ENCODE data around the gene PTGES3L. TPM values are rescaled to one million over a fixed set of nuclear protein-coding genes. Genes with fewer than 3 reads are reported as not detected.

PTGES3L gene
- polyA plus RNA-seq, 1 of the 3 experiments (the other 2 are of a cell fraction) = 1.4 TPM

DNA sequence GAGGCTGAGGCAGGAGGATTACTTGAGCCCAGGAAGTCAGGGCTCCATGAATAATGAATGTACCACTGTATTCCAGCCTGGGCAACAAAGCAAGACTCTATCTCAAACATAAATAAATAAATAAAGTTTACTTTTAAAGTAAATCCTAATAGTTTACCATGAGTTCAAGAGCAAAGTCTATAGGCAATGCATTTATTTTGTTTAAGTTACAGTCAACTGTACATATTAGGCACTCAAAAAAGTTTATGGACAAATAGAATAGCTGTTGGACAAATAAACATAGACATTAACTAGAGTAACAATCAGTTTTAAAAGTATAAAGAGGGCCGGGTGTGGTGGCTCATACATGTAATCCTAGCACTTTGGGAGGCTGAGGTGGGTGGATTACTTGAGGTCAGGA, 12.0 kb downstream of the PTGES3L start:
- 88% methylated on average over 1 of the region's 1 CpG for WGBS (ENCODE audit: low lambda C conversion rate)
- H3K79me2 ChIP-seq (ENCODE audit: insufficient read depth) = peaks cover 11% of the 10 kb centered on the region
- no peaks in the 10 kb centered on the region for H3K9me3 ChIP-seq
- no peak overlapping the region for H3K27ac ChIP-seq (ENCODE audit: low read depth in 2 of 2, low read length in 1 of 2)
- no peaks in the 10 kb centered on the region for H3K9me2 ChIP-seq
- H3K4me3 ChIP-seq (ENCODE audit: low read depth in 2 of 2, low read length in 1 of 2) = no peak overlapping the region
- POLR2A ChIA-PET = interaction anchor here (0.5 to 0.9 kb wide), 2 partner anchors 30 to 134 kb away, joined by 3 to 4 read pairs; no protein-coding TSS in a partner anchor
- DNase-seq = no peak
- H2AFZ ChIP-seq (ENCODE audit: low read depth) = no peak overlapping the region
- no peaks in the 10 kb centered on the region for H3K36me3 ChIP-seq (replicated peaks in 1 of 2; ENCODE audit: control insufficient read depth in 1 of 2, insufficient read depth in 2 of 2, low read length in 1 of 2)
- TF ChIP-seq NFIC (IDR thresholded peaks at IDR 0.05; ENCODE audit: borderline replicate concordance) = no peak
- TF ChIP-seq TEAD4 (IDR thresholded peaks at IDR 0.05; ENCODE audit: borderline replicate concordance, insufficient read depth) = no peak
- no peak for TF ChIP-seq EZH2phosphoT487 (IDR thresholded peaks at IDR 0.05; ENCODE audit: borderline replicate concordance, low read depth)
- no peak overlapping the region for H3K4me2 ChIP-seq
- no peaks in the 10 kb centered on the region for H3K27me3 ChIP-seq (ENCODE audit: insufficient read depth)
- CTCF ChIA-PET = interaction anchor here (0.8 to 1.0 kb wide), 2 partner anchors 10 to 148 kb away, joined by 3 read pairs; no protein-coding TSS in a partner anchor
- no peaks in the 10 kb centered on the region for H4K20me1 ChIP-seq (ENCODE audit: insufficient read depth)
- no peak overlapping the region for H3K9ac ChIP-seq
- H3F3A ChIP-seq (replicated peaks; ENCODE audit: insufficient read depth) = peaks cover 19% of the 10 kb centered on the region
- peaks cover 0 to 4% of the 10 kb centered on the region in 2 experiments; a peak in 2 of 4 replicates for H3K4me1 ChIP-seq (ENCODE audit: control insufficient read depth in 1 of 2, insufficient read depth in 2 of 2, low read depth in 1 of 2, low read length in 1 of 2)

DNA sequence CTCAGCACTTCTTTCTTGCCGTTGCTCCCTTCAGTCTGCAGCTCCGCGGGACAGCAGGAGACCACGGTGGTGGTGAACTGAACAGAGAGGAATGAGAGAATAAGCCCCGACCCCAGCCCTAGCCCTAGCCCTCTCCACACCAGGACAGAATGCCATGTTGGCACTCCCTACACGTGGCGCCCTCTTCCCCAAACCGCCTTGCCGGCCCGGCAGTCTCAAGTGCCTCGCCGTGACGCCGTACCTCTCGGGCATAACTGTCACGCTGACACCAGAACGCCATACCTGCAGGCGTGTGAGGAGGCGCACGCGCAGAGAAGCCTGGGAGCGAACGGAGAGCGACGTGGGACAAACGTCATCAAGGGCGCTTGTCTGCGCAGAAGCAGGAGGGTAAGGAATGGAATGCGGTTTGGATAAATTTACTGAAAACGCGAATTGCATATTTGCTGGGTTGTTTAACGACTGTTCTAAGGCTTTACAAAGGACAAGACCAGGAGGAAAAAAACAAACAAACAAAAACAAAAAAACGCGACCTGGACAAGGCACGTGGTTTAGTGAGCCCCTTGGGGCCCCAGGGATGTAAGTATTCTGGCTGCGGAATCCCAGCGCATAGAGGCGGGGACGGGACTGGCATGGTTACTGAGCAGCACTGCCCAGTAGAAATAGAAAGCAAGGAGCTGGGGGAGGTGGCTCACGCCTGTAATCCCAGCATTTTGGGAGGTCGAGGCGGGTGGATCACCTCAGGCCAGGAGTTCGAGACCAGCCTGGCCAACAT, 15.5 kb downstream of the PTGES3L start, which contains the start of gene AARSD1:
TSS of gene AARSD1 (minus strand) at position 294 of the 772 bp plus-strand sequence. CDS start at position 280, 14 bp downstream.
- no peak; the same call in 1 of the 2 replicates for TF ChIP-seq FOXJ3 (CRISPR knock-in tag; IDR thresholded peaks at IDR 0.05)
- TF ChIP-seq NRF1 (IDR thresholded peaks at IDR 0.05; ENCODE audit: low read depth, low read length) = peak; percentile 88
- TF ChIP-seq TAF1 (IDR thresholded peaks at IDR 0.05; ENCODE audit: borderline replicate concordance, low read depth, low read length) = no peak
- no peak for TF ChIP-seq MEF2A (IDR thresholded peaks at IDR 0.05; ENCODE audit: borderline replicate concordance, low read depth)
- TF ChIP-seq POLR2AphosphoS5 (IDR thresholded peaks at IDR 0.05; ENCODE audit: low read depth, low read length) = peak; percentile 84
- no peak for TF ChIP-seq TCF12 (IDR thresholded peaks at IDR 0.05)
- no peak for TF ChIP-seq JUND (IDR thresholded peaks at IDR 0.05)
- TF ChIP-seq, protein P1, sequence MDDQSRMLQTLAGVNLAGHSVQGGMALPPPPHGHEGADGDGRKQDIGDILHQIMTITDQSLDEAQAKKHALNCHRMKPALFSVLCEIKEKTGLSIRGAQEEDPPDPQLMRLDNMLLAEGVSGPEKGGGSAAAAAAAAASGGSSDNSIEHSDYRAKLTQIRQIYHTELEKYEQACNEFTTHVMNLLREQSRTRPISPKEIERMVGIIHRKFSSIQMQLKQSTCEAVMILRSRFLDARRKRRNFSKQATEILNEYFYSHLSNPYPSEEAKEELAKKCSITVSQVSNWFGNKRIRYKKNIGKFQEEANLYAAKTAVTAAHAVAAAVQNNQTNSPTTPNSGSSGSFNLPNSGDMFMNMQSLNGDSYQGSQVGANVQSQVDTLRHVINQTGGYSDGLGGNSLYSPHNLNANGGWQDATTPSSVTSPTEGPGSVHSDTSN (IDR thresholded peaks at IDR 0.05) = peak; percentile 23; the same call in 1 of the 2 replicates
- TF ChIP-seq, protein P2, sequence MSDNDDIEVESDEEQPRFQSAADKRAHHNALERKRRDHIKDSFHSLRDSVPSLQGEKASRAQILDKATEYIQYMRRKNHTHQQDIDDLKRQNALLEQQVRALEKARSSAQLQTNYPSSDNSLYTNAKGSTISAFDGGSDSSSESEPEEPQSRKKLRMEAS (IDR thresholded peaks at IDR 0.05; ENCODE audit: low read depth) = peak; percentile 95
- TF ChIP-seq RFX5 (IDR thresholded peaks at IDR 0.05; ENCODE audit: low read length) = no peak
- TF ChIP-seq ELF1 (IDR thresholded peaks at IDR 0.05) = no peak
- no peak for TF ChIP-seq CHD2 (IDR thresholded peaks at IDR 0.05; ENCODE audit: low read length, partially characterized antibody)
- TF ChIP-seq MXI1 (IDR thresholded peaks at IDR 0.05; ENCODE audit: low read depth, low read length) = peak; percentile 99
- TF ChIP-seq, protein P3, sequence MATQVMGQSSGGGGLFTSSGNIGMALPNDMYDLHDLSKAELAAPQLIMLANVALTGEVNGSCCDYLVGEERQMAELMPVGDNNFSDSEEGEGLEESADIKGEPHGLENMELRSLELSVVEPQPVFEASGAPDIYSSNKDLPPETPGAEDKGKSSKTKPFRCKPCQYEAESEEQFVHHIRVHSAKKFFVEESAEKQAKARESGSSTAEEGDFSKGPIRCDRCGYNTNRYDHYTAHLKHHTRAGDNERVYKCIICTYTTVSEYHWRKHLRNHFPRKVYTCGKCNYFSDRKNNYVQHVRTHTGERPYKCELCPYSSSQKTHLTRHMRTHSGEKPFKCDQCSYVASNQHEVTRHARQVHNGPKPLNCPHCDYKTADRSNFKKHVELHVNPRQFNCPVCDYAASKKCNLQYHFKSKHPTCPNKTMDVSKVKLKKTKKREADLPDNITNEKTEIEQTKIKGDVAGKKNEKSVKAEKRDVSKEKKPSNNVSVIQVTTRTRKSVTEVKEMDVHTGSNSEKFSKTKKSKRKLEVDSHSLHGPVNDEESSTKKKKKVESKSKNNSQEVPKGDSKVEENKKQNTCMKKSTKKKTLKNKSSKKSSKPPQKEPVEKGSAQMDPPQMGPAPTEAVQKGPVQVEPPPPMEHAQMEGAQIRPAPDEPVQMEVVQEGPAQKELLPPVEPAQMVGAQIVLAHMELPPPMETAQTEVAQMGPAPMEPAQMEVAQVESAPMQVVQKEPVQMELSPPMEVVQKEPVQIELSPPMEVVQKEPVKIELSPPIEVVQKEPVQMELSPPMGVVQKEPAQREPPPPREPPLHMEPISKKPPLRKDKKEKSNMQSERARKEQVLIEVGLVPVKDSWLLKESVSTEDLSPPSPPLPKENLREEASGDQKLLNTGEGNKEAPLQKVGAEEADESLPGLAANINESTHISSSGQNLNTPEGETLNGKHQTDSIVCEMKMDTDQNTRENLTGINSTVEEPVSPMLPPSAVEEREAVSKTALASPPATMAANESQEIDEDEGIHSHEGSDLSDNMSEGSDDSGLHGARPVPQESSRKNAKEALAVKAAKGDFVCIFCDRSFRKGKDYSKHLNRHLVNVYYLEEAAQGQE (IDR thresholded peaks at IDR 0.05; ENCODE audit: low read depth, low read length) = 0 out of 2 replicates have a peak, but pooled peaks have one; percentile 28
- TF ChIP-seq SIN3A (IDR thresholded peaks at IDR 0.05; ENCODE audit: borderline replicate concordance, low read depth, low read length) = peak; percentile 95
- peak; percentile 91 for TF ChIP-seq YY1 (IDR thresholded peaks at IDR 0.05; ENCODE audit: low read depth)
- no peaks in the 10 kb centered on the region for H3K9me3 ChIP-seq

More for the DNA sequence above, 15.5 kb downstream of the PTGES3L start, which contains the start of gene AARSD1:
- peak within 1 kb of the TSS; percentile 74 to 75 for H3K27ac ChIP-seq (ENCODE audit: low read depth in 2 of 2, low read length in 1 of 2)
- H4K20me1 ChIP-seq (ENCODE audit: insufficient read depth) = no peaks in the 10 kb centered on the region
- peak; percentile 88 for DNase-seq
- peak within 1 kb of the TSS; percentile 77 for H3K9ac ChIP-seq
- H3K4me3 ChIP-seq (ENCODE audit: low read depth in 2 of 2, low read length in 1 of 2) = peak within 1 kb of the TSS; percentile 72 to 74
- peaks cover 0 to 4% of the 10 kb centered on the region in 2 experiments; a peak in 2 of 4 replicates for H3K4me1 ChIP-seq (ENCODE audit: control insufficient read depth in 1 of 2, insufficient read depth in 2 of 2, low read depth in 1 of 2, low read length in 1 of 2)
- no peaks in the 10 kb centered on the region for H3K27me3 ChIP-seq (ENCODE audit: insufficient read depth)
- peaks cover 22% of the 10 kb centered on the region for H3K79me2 ChIP-seq (ENCODE audit: insufficient read depth)
- peaks cover 19% of the 10 kb centered on the region for H3F3A ChIP-seq (replicated peaks; ENCODE audit: insufficient read depth)
- WGBS (ENCODE audit: low lambda C conversion rate) = under 1% methylated on average over 42 of the region's 43 CpGs
- ChIA-PET CTCF (interaction anchor here (0.7 to 1.0 kb wide), 2 partner anchors 11 to 15 kb away, joined by 3 read pairs; no protein-coding TSS in a partner anchor), POLR2A (interaction anchor here (0.7 kb wide), 2 partner anchors 16 to 34 kb away, joined by 5 read pairs; partner anchors contain the start of genes PTGES3L, RPL27 and RUNDC1)
- no peaks in the 10 kb centered on the region for H3K9me2 ChIP-seq
- peaks cover 10 to 28% of the 10 kb centered on the region in 2 experiments for H3K36me3 ChIP-seq (replicated peaks in 1 of 2; ENCODE audit: control insufficient read depth in 1 of 2, insufficient read depth in 2 of 2, low read length in 1 of 2)
- peak within 1 kb of the TSS; percentile 93 for H2AFZ ChIP-seq (ENCODE audit: low read depth)
- peak within 1 kb of the TSS; percentile 90 for H3K4me2 ChIP-seq
